Spleen (tissue), 11 donors: Measurements from ENCODE around the gene TPD52L2. TPM values are rescaled to one million over a fixed set of nuclear protein-coding genes. Genes with fewer than 3 reads are reported as not detected.

ENCODE experiments used
- DNase-seq: peaks from one replicate; pipeline ENCODE4 v3.0.0-alpha.2; 2020
- H3K27ac ChIP-seq, 8 donors: fragments of 200-600 bp; sonication (generic) in 7 of 8; 1 replicate in 4 of 8; 2 replicates in 4 of 8; pipeline versions ENCODE4 v1.5.0 to v1.8.0; 2016 to 2021; ENCODE audit warnings: inconsistent platforms in 4 of 8, mild to moderate bottlenecking in 4 of 8, moderate library complexity in 1 of 8
- H3K27me3 ChIP-seq, 7 donors: fragments of 200-600 bp; sonication (generic) in 6 of 7; replicated peaks in 1 of 7; 1 replicate in 4 of 7; 2 replicates in 3 of 7; pipeline versions ENCODE4 v1.5.0 to v1.8.0; 2016 to 2021; ENCODE audit warnings: inconsistent platforms in 3 of 7, mild to moderate bottlenecking in 1 of 7
- H3K36me3 ChIP-seq, 6 donors: fragments of 200-600 bp; sonication (generic) in 5 of 6; 1 replicate in 4 of 6; 2 replicates in 2 of 6; pipeline versions ENCODE4 v1.5.0 to v1.8.0; 2016 to 2021; ENCODE audit warnings: inconsistent platforms in 2 of 6
- H3K4me1 ChIP-seq, 6 donors: fragments of 200-600 bp; sonication (generic) in 5 of 6; 1 replicate in 3 of 6; 2 replicates in 3 of 6; pipeline versions ENCODE4 v1.5.0 to v1.8.0; 2016 to 2021; ENCODE audit warnings: inconsistent platforms in 3 of 6
- H3K4me3 ChIP-seq, 8 donors: fragments of 200-600 bp; sonication (generic) in 7 of 8; 1 replicate in 4 of 8; 2 replicates in 4 of 8; pipeline versions ENCODE4 v1.5.0 to v1.8.0; 2016 to 2021; ENCODE audit warnings: inconsistent platforms in 4 of 8, mild to moderate bottlenecking in 4 of 8, moderate library complexity in 2 of 8
- H3K9me3 ChIP-seq, 8 donors: fragments of 200-600 bp; sonication (generic) in 7 of 8; 1 replicate in 4 of 8; 2 replicates in 4 of 8; pipeline versions ENCODE4 v1.5.0 to v1.8.0; 2016 to 2021; ENCODE audit warnings: inconsistent platforms in 4 of 8
- POLR2A ChIP-seq, 3 donors: fragments of 450-650 bp; IDR thresholded peaks; one replicate each; pipeline ENCODE4 v1.5.1; 2017; ENCODE audit warnings: antibody characterized with exemption in 3 of 3, mild to moderate bottlenecking in 1 of 3
- POLR2AphosphoS5 ChIP-seq, 3 donors: sonication (generic); formaldehyde crosslinking; IDR thresholded peaks; one replicate each; pipeline ENCODE4 v1.5.1; 2017; ENCODE audit warnings: antibody characterized with exemption in 3 of 3
- WGBS, 5 donors: extraction: QIAGEN DNeasy Blood & Tissue Kit in 3 of 5; methylation state at CpG; one replicate each; pipeline versions ENCODE4 v1.1.5 to v1.1.7; 2013 to 2018; 5-methylcytosine and 5-hydroxymethylcytosine counted together
- intact Hi-C: fragments of 100-400 bp; cut with DNase I; formaldehyde crosslinking; loops from one replicate; pipeline ENCODE4 v1.15.0; 2023; ENCODE audit warnings: low total_unique reads
- polyA plus RNA-seq, 3 donors: library from polyadenylated mRNA; stranded (reverse); fragments of 200-250 nt; gene quantifications; one replicate each; pipeline ENCODE4 v1.2.1, GENCODE V29; 2013
- total RNA-seq, 7 donors: library from RNA; depleted of rRNA in 3 of 7; stranded (reverse); fragments of >200 nt in 3 of 7; fragmentation: NEBNext Ultra II Directional in 4 of 7; extraction: Animal tissue kit (Norgen Biotek cat#: 25700) in 4 of 7; gene quantifications; one replicate each; pipeline versions ENCODE4 v1.1.0 to v1.2.1, GENCODE V29; 2016 to 2021
- TF ChIP-seq, protein P1 (sequence below), 11 experiments: fragments of 200-600 bp in 7 of 11; fragments of 450-650 bp in 4 of 11; sonication (generic) in 4 of 11; IDR thresholded peaks in 8 of 11; conservative IDR thresholded peaks in 3 of 11; 1 replicate in 7 of 11; 2 replicates in 4 of 11; pipeline versions ENCODE4 v1.4.0 to v1.8.0; 2016 to 2021; ENCODE audit warnings: antibody characterized with exemption in 11 of 11, inconsistent platforms in 4 of 11, mild to moderate bottlenecking in 1 of 11
- donor health status: healthy with polysubstance abuse.
- donor health status: DM: no; HTN: no; CAD: no; lungs with moderate emphysema.
- donor health status: DM: no; HTN: no; CAD: no.
- donor health status: Bipolar disorder and iron deficiency.
- donor health status: healthy.
- donor health status: DM: no; HTN: no; CAD: no.
- donor health status: DM: yes; HTN: yes; CAD: no.

Gene TPD52L2
- total and polyA plus RNA-seq, 10 donors = 60.2 to 102 (median 87.4) TPM

DNA sequence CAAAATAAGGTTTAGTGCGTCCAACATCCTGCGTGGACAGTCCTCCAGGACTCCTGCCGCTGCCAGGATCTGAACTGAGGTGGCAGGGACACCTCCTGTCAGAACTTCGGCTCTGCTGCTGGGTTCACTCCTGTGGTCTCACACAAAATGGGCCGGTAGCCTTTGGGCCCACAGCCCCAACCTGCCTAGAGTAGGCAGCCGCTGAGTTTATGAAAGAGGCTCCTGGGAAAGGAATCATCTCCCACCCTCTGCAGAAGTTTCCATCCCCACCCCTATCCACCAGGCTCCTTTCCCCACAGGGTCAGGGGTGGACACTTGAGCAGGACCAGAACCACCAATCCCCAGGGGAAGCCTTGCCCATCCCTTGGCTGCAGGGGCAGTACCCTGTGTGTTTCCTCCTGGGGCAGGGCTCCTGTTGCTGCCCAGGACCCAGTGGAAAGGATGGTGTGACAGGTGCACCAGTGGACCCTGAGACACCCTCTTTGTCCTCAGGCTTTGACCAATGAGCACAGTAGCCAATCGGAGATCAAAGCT is 5.8 kb upstream of the TPD52L2 start:
- Histone ChIP-seq H3K27me3 (peaks cover 0 to 15% (median 8%) of the 10 kb centered on the region in 7 donors), H3K9me3 (no peaks in the 10 kb centered on the region), H3K27ac (peak overlapping the region; percentile 44 to 99 (median 84)), H3K4me3 (no peak overlapping the region), H3K4me1 (peaks cover 59 to 100% (median 90%) of the 10 kb centered on the region in 6 donors), H3K36me3 (peaks cover 0 to 26% (median 15%) of the 10 kb centered on the region in 6 donors)
- WGBS, 5 donors = 36 to 51% (median 40%) methylated on average over 5 to 7 of the region's 7 CpGs
- TF ChIP-seq, protein P1, sequence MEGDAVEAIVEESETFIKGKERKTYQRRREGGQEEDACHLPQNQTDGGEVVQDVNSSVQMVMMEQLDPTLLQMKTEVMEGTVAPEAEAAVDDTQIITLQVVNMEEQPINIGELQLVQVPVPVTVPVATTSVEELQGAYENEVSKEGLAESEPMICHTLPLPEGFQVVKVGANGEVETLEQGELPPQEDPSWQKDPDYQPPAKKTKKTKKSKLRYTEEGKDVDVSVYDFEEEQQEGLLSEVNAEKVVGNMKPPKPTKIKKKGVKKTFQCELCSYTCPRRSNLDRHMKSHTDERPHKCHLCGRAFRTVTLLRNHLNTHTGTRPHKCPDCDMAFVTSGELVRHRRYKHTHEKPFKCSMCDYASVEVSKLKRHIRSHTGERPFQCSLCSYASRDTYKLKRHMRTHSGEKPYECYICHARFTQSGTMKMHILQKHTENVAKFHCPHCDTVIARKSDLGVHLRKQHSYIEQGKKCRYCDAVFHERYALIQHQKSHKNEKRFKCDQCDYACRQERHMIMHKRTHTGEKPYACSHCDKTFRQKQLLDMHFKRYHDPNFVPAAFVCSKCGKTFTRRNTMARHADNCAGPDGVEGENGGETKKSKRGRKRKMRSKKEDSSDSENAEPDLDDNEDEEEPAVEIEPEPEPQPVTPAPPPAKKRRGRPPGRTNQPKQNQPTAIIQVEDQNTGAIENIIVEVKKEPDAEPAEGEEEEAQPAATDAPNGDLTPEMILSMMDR (IDR thresholded peaks at IDR 0.05 in 8 of 11, conservative IDR thresholded peaks at IDR 0.05 in 3 of 11) = peak in 1 of 11 experiments; percentile 48
- no peak for TF ChIP-seq POLR2AphosphoS5 (IDR thresholded peaks at IDR 0.05)
- no peak for DNase-seq
- intact Hi-C loops = no loop called here

DNA sequence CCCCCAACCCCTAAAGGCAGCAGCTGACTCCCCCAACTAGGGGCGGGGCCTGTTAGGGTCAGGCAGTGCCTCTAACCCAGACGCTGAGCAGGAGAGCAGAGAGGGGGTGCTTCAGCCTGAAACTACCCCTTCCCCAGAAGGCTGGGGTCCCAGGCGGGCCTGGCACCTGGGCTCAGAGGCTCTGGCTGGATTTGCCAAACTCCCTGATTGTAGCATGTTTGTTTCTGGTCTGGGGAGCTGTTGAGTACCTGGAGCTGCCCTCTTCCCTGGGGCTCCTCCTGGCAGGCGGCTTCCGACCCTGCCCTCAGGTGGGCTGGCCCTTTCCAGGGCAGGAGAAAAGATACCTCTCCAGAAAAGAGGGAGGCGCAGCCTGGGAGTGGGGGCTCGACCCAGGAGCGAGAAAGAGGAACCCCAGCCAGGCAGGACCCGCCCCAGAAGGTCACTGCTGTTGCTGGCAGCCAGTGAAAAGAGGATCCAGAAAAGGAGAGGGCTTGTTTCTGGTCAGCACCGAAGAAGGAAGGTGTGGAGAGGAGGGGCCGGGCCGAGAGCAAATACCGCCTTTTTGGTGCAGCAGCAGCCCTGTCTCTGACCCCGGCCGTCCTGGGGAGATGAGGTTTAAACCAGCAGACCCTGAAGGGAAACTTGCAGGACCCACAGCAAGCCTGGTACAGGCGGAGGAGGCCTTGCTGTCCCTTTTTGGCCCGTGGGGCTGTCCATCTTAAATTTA is 4.6 kb upstream of the TPD52L2 start:
- H3K4me3 ChIP-seq = peak overlapping the region in 1 of 8 donors; percentile 28
- H3K9me3 ChIP-seq = no peaks in the 10 kb centered on the region
- H3K27ac ChIP-seq = peak overlapping the region in 7 of 8 donors; percentile 64 to 99 (median 84)
- peaks cover 49 to 95% (median 81%) of the 10 kb centered on the region in 6 donors for H3K4me1 ChIP-seq
- peaks cover 0 to 26% (median 15%) of the 10 kb centered on the region in 6 donors for H3K36me3 ChIP-seq
- 49 to 60% (median 58%) methylated on average over 17 of the region's 17 CpGs for WGBS, 5 donors
- DNase-seq = peak; percentile 89
- H3K27me3 ChIP-seq = peaks cover 0 to 2% (median 0%) of the 10 kb centered on the region in 7 donors
- intact Hi-C loops = loop anchor here (10.0 kb wide), 1 partner anchor 156 kb away; the partner anchor contains the start of genes ARFRP1 and ZGPAT
- TF ChIP-seq POLR2AphosphoS5 (IDR thresholded peaks at IDR 0.05) (peak; percentile 30 to 56 (median 31)), POLR2A (IDR thresholded peaks at IDR 0.05) (no peak)
- TF ChIP-seq, protein P1 (IDR thresholded peaks at IDR 0.05 in 8 of 11, conservative IDR thresholded peaks at IDR 0.05 in 3 of 11) = no peak

DNA sequence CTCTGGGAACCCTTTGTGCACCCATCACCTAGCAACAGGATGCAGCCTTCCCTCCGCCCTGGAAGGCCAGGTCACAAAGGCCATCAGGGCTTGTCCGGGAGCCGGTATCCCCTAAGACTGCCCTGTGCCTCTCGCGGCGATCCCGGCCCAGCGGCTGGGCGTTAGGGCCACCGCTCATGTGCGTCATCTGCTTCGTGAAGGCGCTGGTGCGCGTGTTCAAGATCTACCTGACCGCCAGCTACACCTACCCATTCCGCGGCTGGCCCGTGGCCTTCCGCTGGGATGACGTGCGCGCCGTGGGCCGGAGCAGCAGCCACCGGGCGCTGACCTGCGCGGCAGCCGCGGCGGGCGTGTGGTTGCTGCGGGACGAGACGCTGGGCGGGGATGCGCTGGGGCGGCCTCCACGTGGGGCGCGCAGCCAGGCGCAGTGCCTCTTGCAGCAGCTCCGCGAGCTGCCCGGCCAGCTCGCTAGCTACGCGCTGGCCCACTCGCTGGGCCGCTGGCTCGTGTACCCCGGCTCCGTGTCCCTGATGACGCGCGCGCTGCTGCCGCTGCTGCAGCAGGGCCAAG is 3.6 kb upstream of the TPD52L2 start, which contains the start of gene ABHD16B:
TSS of gene ABHD16B (plus strand) at position 134 of the 570 bp plus-strand sequence. CDS start at position 177, 43 bp downstream.
- intact Hi-C loops = loop anchor here (10.0 kb wide), 1 partner anchor 157 kb away; the partner anchor contains the start of genes ARFRP1 and ZGPAT
- H3K4me1 ChIP-seq = peaks cover 43 to 95% (median 81%) of the 10 kb centered on the region in 6 donors
- peak within 1 kb of the TSS in 1 of 8 donors; percentile 83 for H3K4me3 ChIP-seq
- peaks cover 0 to 26% (median 15%) of the 10 kb centered on the region in 6 donors for H3K36me3 ChIP-seq
- TF ChIP-seq POLR2AphosphoS5 (IDR thresholded peaks at IDR 0.05) (peak in 1 of 3 donors; percentile 1), POLR2A (IDR thresholded peaks at IDR 0.05) (no peak)
- 94 to 96% (median 95%) methylated on average over 42 to 59 of the region's 59 CpGs for WGBS, 5 donors
- peak within 1 kb of the TSS in 7 of 8 donors; percentile 64 to 99 (median 84) for H3K27ac ChIP-seq
- no peaks in the 10 kb centered on the region for H3K9me3 ChIP-seq
- no peaks in the 10 kb centered on the region for H3K27me3 ChIP-seq
- DNase-seq = no peak

DNA sequence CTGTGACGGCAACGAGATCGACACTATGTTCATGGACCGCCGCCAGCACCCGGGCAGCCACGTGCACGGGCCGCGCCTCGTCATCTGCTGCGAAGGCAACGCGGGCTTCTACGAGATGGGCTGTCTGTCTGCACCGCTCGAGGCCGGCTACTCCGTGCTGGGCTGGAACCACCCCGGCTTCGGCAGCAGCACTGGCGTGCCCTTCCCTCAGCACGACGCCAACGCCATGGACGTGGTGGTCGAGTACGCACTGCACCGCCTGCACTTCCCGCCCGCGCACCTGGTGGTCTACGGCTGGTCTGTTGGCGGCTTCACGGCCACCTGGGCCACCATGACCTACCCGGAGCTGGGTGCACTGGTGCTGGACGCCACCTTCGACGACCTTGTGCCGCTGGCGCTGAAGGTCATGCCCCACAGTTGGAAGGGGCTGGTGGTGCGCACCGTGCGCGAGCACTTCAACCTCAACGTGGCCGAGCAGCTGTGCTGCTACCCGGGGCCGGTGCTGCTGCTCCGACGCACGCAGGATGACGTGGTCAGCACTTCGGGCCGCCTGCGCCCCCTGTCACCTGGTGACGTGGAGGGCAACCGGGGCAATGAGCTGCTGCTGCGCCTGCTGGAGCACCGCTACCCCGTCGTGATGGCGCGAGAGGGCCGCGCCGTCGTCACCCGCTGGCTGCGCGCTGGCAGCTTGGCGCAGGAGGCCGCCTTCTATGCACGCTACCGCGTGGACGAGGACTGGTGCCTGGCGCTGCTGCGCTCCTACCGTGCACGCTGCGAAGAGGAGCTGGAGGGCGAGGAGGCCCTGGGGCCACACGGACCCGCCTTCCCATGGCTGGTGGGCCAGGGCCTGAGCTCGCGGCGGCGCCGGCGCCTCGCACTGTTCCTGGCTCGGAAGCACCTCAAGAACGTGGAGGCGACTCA is 2.8 kb upstream of the TPD52L2 start:
- Histone ChIP-seq H3K4me1 (peaks cover 48 to 95% (median 80%) of the 10 kb centered on the region in 6 donors), H3K36me3 (peaks cover 0 to 29% (median 15%) of the 10 kb centered on the region in 6 donors), H3K9me3 (no peaks in the 10 kb centered on the region), H3K4me3 (peak overlapping the region in 1 of 8 donors; percentile 83), H3K27ac (peak overlapping the region in 6 of 8 donors; percentile 14 to 99 (median 97)), H3K27me3 (no peaks in the 10 kb centered on the region)
- intact Hi-C loops = loop anchor here (10.0 kb wide), 1 partner anchor 157 kb away; the partner anchor contains the start of genes ARFRP1 and ZGPAT
- DNase-seq = no peak
- 96 to 98% (median 96%) methylated on average over 24 to 95 of the region's 95 CpGs for WGBS, 5 donors
- TF ChIP-seq, protein P1 (IDR thresholded peaks at IDR 0.05 in 8 of 11, conservative IDR thresholded peaks at IDR 0.05 in 3 of 11) = no peak
- TF ChIP-seq POLR2AphosphoS5 (IDR thresholded peaks at IDR 0.05) = peak in 2 of 3 donors; percentile 37 to 61
